Liver (tissue), 9 donors: ENCODE data around the gene SERPINB2. TPM values are rescaled to one million over a fixed set of nuclear protein-coding genes. Genes with fewer than 3 reads are reported as not detected.

Experiments
- DNase-seq: peaks from one replicate; pipeline ENCODE4 v3.0.0-alpha.2; 2017; ENCODE audit warnings: low spot score
- H3K27ac ChIP-seq, 2 donors: one replicate each; pipeline ENCODE4 v1.7.0; 2013; ENCODE audit warnings: inconsistent platforms in 2 of 2, low read length in 2 of 2, control low read depth in 1 of 2, low read depth in 1 of 2, mild to moderate bottlenecking in 1 of 2
- H3K27me3 ChIP-seq, 4 donors: one replicate each; pipeline versions ENCODE4 v1.6.1 to v1.7.0; 2013; ENCODE audit warnings: low read length in 3 of 4, inconsistent platforms in 1 of 4, mild to moderate bottlenecking in 1 of 4, moderate library complexity in 1 of 4; ENCODE audit not compliant: control insufficient read depth in 4 of 4, insufficient read depth in 4 of 4
- H3K36me3 ChIP-seq, 4 donors: one replicate each; pipeline versions ENCODE4 v1.6.1 to v1.7.0; 2013; ENCODE audit warnings: low read length in 3 of 4, mild to moderate bottlenecking in 3 of 4, low read depth in 1 of 4, moderate library complexity in 1 of 4; ENCODE audit not compliant: control insufficient read depth in 4 of 4, insufficient read depth in 3 of 4
- H3K4me1 ChIP-seq, 4 donors: one replicate each; pipeline versions ENCODE4 v1.6.1 to v1.7.0; 2013; ENCODE audit warnings: low read length in 3 of 4, mild to moderate bottlenecking in 3 of 4, moderate library complexity in 1 of 4; ENCODE audit not compliant: control insufficient read depth in 4 of 4, insufficient read depth in 4 of 4
- H3K4me3 ChIP-seq, 3 donors: one replicate each; pipeline versions ENCODE4 v1.6.1 to v1.7.0; 2013; ENCODE audit warnings: low read length in 3 of 3, control low read depth in 1 of 3, low read depth in 1 of 3, mild to moderate bottlenecking in 1 of 3
- H3K9ac ChIP-seq, 2 donors: one replicate each; pipeline ENCODE4 v1.7.0; 2013; ENCODE audit warnings: low read length in 2 of 2, mild to moderate bottlenecking in 2 of 2, moderate library complexity in 2 of 2, control low read depth in 1 of 2, low read depth in 1 of 2
- H3K9me3 ChIP-seq, 4 donors: one replicate each; pipeline versions ENCODE4 v1.6.1 to v1.7.0; 2013; ENCODE audit warnings: low read length in 3 of 4; ENCODE audit not compliant: control insufficient read depth in 4 of 4
- EGR1 ChIP-seq, 2 donors: IDR thresholded peaks; 2 replicates each; pipeline ENCODE4 v1.6.1; 2016 to 2018; ENCODE audit warnings: antibody characterized with exemption in 2 of 2, low read depth in 2 of 2
- FOXA1 ChIP-seq: IDR thresholded peaks from 2 replicates; pipeline ENCODE4 v1.6.1; 2016; ENCODE audit warnings: antibody characterized with exemption
- FOXA2 ChIP-seq: IDR thresholded peaks from 2 replicates; pipeline ENCODE4 v1.6.1; 2016; ENCODE audit warnings: antibody characterized with exemption
- GABPA ChIP-seq, 2 donors: IDR thresholded peaks in 1 of 2; conservative IDR thresholded peaks in 1 of 2; 2 replicates each; pipeline ENCODE4 v1.6.1; 2016; ENCODE audit warnings: antibody characterized with exemption in 2 of 2, mild to moderate bottlenecking in 1 of 2, moderate library complexity in 1 of 2
- HNF4A ChIP-seq, 2 donors: conservative IDR thresholded peaks; 2 replicates each; pipeline ENCODE4 v1.6.1; 2016; ENCODE audit warnings: antibody characterized with exemption in 2 of 2, mild to moderate bottlenecking in 2 of 2
- HNF4G ChIP-seq: IDR thresholded peaks from 2 replicates; pipeline ENCODE4 v1.6.1; 2016; ENCODE audit warnings: antibody characterized with exemption
- JUND ChIP-seq, 2 donors: IDR thresholded peaks; 2 replicates each; pipeline ENCODE4 v1.6.1; 2016; ENCODE audit warnings: antibody characterized with exemption in 2 of 2
- NR2F2 ChIP-seq: IDR thresholded peaks from 2 replicates; pipeline ENCODE4 v1.6.1; 2016; ENCODE audit warnings: antibody characterized with exemption
- RAD21 ChIP-seq, 2 donors: IDR thresholded peaks; 2 replicates each; pipeline ENCODE4 v1.6.1; 2016; ENCODE audit warnings: antibody characterized with exemption in 2 of 2, mild to moderate bottlenecking in 2 of 2
- RXRA ChIP-seq, 2 donors: IDR thresholded peaks; 2 replicates each; pipeline ENCODE4 v1.6.1; 2017 to 2018; ENCODE audit warnings: antibody characterized with exemption in 2 of 2, mild to moderate bottlenecking in 1 of 2
- SP1 ChIP-seq: IDR thresholded peaks from 2 replicates; pipeline ENCODE4 v1.6.1; 2018; ENCODE audit warnings: antibody characterized with exemption, mild to moderate bottlenecking
- TAF1 ChIP-seq: conservative IDR thresholded peaks from 2 replicates; pipeline ENCODE4 v1.6.1; 2016; ENCODE audit warnings: antibody characterized with exemption, mild to moderate bottlenecking
- YY1 ChIP-seq: IDR thresholded peaks from 2 replicates; pipeline ENCODE4 v1.6.1; 2016; ENCODE audit warnings: antibody characterized with exemption, mild to moderate bottlenecking
- WGBS: extraction: QIAGEN DNeasy Blood & Tissue Kit; methylation state at CpG from one replicate; pipeline ENCODE4 v1.1.7; 2013; 5-methylcytosine and 5-hydroxymethylcytosine counted together
- polyA plus RNA-seq, 2 donors: library from polyadenylated mRNA; stranded (reverse) in 1 of 2; unstranded in 1 of 2; fragments of 200-250 nt in 1 of 2; fragments of >200 nt in 1 of 2; fragmentation: Nextera tagmentation in 1 of 2; extraction: Ambion mirVana in 1 of 2; gene quantifications; one replicate each; pipeline versions ENCODE4 v1.2.1 to v1.2.3, GENCODE V29; 2013 to 2015
- total RNA-seq, 2 donors: library from RNA; depleted of rRNA; stranded (reverse); fragments of >200 nt; gene quantifications; one replicate each; pipeline ENCODE4 v1.2.3, GENCODE V29; 2014
- TF ChIP-seq, protein P1 (sequence below): IDR thresholded peaks from 2 replicates; pipeline ENCODE4 v1.6.1; 2016; ENCODE audit warnings: antibody characterized with exemption
- TF ChIP-seq, protein P2 (sequence below): IDR thresholded peaks from 2 replicates; pipeline ENCODE4 v1.6.1; 2016; ENCODE audit warnings: antibody characterized with exemption
- TF ChIP-seq, protein P3 (sequence below): fragments of 150-350 bp; IDR thresholded peaks from 2 replicates; pipeline ENCODE4 v1.5.1; 2017; ENCODE audit warnings: improper control_type of control experiment, low read depth, low read length; ENCODE audit not compliant: missing input control
- TF ChIP-seq, protein P4 (sequence below): IDR thresholded peaks from 2 replicates; pipeline ENCODE4 v1.6.1; 2016; ENCODE audit warnings: antibody characterized with exemption
- donor health status: healthy.
- donor health status: healthy.
- donor health status: healthy.
- donor health status: healthy.
- donor health status: healthy.

Gene SERPINB2
- total and polyA plus RNA-seq, 4 donors, result 0.02 to 1.7 TPM; not detected in 2

DNA sequence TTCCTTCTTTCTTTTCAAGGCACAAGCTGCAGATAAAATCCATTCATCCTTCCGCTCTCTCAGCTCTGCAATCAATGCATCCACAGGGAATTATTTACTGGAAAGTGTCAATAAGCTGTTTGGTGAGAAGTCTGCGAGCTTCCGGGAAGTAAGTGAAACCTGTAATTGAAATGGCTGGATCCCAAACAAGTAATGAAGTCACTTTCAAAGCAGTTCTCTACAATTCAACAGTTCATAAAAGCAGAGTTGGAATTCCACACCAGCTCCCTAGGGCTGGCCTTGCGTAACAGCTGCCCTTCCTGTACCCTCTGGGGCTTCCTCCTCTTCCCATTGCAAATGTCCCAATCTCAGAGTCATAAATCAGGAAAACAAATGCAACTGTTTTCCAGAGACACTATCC is 9.6 kb downstream of the SERPINB2 start:
- Histone ChIP-seq H3K36me3 (no peaks in the 10 kb centered on the region), H3K27me3 (no peaks in the 10 kb centered on the region), H3K9ac (no peak overlapping the region), H3K9me3 (no peaks in the 10 kb centered on the region), H3K27ac (no peak overlapping the region), H3K4me1 (no peaks in the 10 kb centered on the region), H3K4me3 (no peak overlapping the region)
- no peak for DNase-seq
- no peak for TF ChIP-seq YY1
- TF ChIP-seq, protein P1, sequence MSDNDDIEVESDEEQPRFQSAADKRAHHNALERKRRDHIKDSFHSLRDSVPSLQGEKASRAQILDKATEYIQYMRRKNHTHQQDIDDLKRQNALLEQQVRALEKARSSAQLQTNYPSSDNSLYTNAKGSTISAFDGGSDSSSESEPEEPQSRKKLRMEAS, result no peak
- no peak for TF ChIP-seq GABPA (IDR thresholded peaks at IDR 0.05 in 1 of 2, conservative IDR thresholded peaks at IDR 0.05 in 1 of 2)
- TF ChIP-seq, protein P2, sequence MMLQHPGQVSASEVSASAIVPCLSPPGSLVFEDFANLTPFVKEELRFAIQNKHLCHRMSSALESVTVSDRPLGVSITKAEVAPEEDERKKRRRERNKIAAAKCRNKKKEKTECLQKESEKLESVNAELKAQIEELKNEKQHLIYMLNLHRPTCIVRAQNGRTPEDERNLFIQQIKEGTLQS, result no peak
- no peak for TF ChIP-seq FOXA1
- TF ChIP-seq HNF4A (conservative IDR thresholded peaks at IDR 0.05), result no peak
- no peak for TF ChIP-seq NR2F2
- no peak for TF ChIP-seq TAF1
- TF ChIP-seq JUND (IDR thresholded peaks at IDR 0.05), result no peak
- TF ChIP-seq SP1, result no peak
- TF ChIP-seq FOXA2, result no peak
- TF ChIP-seq RXRA (IDR thresholded peaks at IDR 0.05), result no peak
- TF ChIP-seq HNF4G, result no peak
- TF ChIP-seq RAD21 (IDR thresholded peaks at IDR 0.05), result no peak
- no peak for TF ChIP-seq EGR1 (IDR thresholded peaks at IDR 0.05; ENCODE audit: low read depth in 2 of 2)
- TF ChIP-seq, protein P3, sequence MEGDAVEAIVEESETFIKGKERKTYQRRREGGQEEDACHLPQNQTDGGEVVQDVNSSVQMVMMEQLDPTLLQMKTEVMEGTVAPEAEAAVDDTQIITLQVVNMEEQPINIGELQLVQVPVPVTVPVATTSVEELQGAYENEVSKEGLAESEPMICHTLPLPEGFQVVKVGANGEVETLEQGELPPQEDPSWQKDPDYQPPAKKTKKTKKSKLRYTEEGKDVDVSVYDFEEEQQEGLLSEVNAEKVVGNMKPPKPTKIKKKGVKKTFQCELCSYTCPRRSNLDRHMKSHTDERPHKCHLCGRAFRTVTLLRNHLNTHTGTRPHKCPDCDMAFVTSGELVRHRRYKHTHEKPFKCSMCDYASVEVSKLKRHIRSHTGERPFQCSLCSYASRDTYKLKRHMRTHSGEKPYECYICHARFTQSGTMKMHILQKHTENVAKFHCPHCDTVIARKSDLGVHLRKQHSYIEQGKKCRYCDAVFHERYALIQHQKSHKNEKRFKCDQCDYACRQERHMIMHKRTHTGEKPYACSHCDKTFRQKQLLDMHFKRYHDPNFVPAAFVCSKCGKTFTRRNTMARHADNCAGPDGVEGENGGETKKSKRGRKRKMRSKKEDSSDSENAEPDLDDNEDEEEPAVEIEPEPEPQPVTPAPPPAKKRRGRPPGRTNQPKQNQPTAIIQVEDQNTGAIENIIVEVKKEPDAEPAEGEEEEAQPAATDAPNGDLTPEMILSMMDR, result no peak
- 77% methylated on average over 4 of the region's 4 CpGs for WGBS

DNA sequence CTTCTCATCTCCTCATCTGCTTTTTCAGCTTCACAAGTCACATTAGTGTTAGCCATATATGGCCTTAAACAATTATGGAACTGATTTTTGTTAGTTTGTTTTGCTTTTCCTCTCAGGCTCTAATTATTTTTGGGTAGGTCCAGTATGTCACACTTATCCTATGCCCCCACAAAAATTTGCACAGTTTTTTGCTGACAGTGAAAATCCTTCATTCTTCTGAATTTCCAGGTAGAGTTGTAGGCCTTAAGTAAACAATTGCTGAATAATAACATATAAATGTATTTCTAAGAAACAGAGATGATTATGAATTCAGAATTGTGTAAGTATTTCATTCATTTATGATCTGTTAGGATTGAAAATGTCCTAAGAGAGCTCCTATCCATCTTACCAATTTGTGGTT is 11.7 kb downstream of the SERPINB2 start:
- no peaks in the 10 kb centered on the region for H3K36me3 ChIP-seq
- no peak for DNase-seq
- no peak overlapping the region for H3K4me3 ChIP-seq
- H3K4me1 ChIP-seq, result no peaks in the 10 kb centered on the region
- TF ChIP-seq FOXA2 (no peak), YY1 (no peak), RAD21 (IDR thresholded peaks at IDR 0.05) (no peak), JUND (IDR thresholded peaks at IDR 0.05) (no peak), HNF4G (no peak), NR2F2 (no peak), EGR1 (IDR thresholded peaks at IDR 0.05; ENCODE audit: low read depth in 2 of 2) (no peak), SP1 (no peak), TAF1 (no peak), RXRA (IDR thresholded peaks at IDR 0.05) (no peak), HNF4A (conservative IDR thresholded peaks at IDR 0.05) (no peak), GABPA (IDR thresholded peaks at IDR 0.05 in 1 of 2, conservative IDR thresholded peaks at IDR 0.05 in 1 of 2) (no peak)
- TF ChIP-seq, protein P4, sequence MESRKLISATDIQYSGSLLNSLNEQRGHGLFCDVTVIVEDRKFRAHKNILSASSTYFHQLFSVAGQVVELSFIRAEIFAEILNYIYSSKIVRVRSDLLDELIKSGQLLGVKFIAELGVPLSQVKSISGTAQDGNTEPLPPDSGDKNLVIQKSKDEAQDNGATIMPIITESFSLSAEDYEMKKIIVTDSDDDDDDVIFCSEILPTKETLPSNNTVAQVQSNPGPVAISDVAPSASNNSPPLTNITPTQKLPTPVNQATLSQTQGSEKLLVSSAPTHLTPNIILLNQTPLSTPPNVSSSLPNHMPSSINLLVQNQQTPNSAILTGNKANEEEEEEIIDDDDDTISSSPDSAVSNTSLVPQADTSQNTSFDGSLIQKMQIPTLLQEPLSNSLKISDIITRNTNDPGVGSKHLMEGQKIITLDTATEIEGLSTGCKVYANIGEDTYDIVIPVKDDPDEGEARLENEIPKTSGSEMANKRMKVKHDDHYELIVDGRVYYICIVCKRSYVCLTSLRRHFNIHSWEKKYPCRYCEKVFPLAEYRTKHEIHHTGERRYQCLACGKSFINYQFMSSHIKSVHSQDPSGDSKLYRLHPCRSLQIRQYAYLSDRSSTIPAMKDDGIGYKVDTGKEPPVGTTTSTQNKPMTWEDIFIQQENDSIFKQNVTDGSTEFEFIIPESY, result no peak
- TF ChIP-seq, protein P2, result no peak
- no peak overlapping the region for H3K9ac ChIP-seq
- H3K9me3 ChIP-seq, result no peaks in the 10 kb centered on the region
- no peaks in the 10 kb centered on the region for H3K27me3 ChIP-seq
- H3K27ac ChIP-seq, result no peak overlapping the region
